Hair follicle dermal papilla cell (primary cell): ENCODE results near the gene PTHLH. TPM values are rescaled to one million over a fixed set of nuclear protein-coding genes. Genes with fewer than 3 reads are reported as not detected.

ENCODE experiments used
- small RNA-seq: library from RNA; depleted of rRNA; stranded (forward); fragments of <200 nt; gene quantifications from one replicate; pipeline ENCODE3, GENCODE V24; 2012
- total RNA-seq: library from RNA; depleted of rRNA; stranded (reverse); fragments of >200 nt; gene quantifications from 2 replicates; pipeline ENCODE4 v1.2.3, GENCODE V29; 2012

Gene PTHLH
- total RNA-seq: 0.12 and 0.81 TPM in 2 replicates

GRCh38 chr12:27972721-27973120, at the start of gene PTHLH:
TSS of gene PTHLH (minus strand) at chr12:27972733. CDS start at chr12:27969494, 3,239 bp downstream.

Small RNAs within 50 kb of the gene (small RNA-seq; reads per million reads assigned to genes)
- not detected for gene AC008011.1

Other genes starting within 250 kb of the PTHLH start
- gene KLHL42, start 192.5 kb downstream of the PTHLH start, total RNA-seq: 35.1 and 46.4 TPM in 2 replicates
- gene MANSC4, start 192.5 kb downstream of the PTHLH start, total RNA-seq: not detected in 2 replicates
- gene CCDC91, start 217.7 kb upstream of the PTHLH start, total RNA-seq: 32.2 and 34.1 TPM in 2 replicates